ENCODE data around the gene NUDT2. TPM values are rescaled to one million over a fixed set of nuclear protein-coding genes. Genes with fewer than 3 reads are reported as not detected.
"Not testable (repeated sequence)": the region's sequence is repeated elsewhere in the genome, so short reads cannot be mapped to it uniquely, and the experiment has no call there.

The NUDT2 gene
- total RNA-seq, 4 donors from 2014 or later: 3.0 to 8.7 (median 4.8) TPM

DNA sequence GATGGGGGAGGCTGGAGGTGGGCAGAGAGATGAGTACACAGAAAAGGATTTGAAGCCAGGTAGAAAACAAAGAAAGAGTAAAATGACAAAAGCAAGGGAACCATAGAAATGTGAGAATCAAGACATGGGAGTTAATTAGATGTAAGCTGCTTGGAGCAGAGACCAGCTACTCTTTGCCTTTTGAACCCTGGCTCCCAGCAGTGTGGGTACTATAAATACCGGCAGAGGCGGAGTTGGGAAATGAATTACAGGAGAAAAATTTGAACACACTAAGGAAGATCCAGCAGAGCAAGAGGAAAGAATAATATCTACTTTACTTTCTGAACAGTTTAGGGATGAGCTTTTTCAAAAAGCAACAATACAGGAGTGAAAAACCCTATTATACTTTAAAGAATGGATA is 36.8 kb upstream of the NUDT2 start:
- intact Hi-C loops (cut with DNase I): no loop called here
- Histone ChIP-seq H3K4me3 (replicated peaks in 1 of 3) (no peak overlapping the region), H3K9me3 (no peaks in the 10 kb centered on the region), H3K27me3 (no peaks in the 10 kb centered on the region), H3K36me3 (no peaks in the 10 kb centered on the region), H3K27ac (no peak overlapping the region), H3K4me1 (no peaks in the 10 kb centered on the region)
- WGBS, 2 donors: 64 to 71% methylated on average over 2 of the region's 2 CpGs
- DNase-seq: no peak
- no peak for TF ChIP-seq POLR2A (IDR thresholded peaks at IDR 0.05)
- TF ChIP-seq, protein P1, sequence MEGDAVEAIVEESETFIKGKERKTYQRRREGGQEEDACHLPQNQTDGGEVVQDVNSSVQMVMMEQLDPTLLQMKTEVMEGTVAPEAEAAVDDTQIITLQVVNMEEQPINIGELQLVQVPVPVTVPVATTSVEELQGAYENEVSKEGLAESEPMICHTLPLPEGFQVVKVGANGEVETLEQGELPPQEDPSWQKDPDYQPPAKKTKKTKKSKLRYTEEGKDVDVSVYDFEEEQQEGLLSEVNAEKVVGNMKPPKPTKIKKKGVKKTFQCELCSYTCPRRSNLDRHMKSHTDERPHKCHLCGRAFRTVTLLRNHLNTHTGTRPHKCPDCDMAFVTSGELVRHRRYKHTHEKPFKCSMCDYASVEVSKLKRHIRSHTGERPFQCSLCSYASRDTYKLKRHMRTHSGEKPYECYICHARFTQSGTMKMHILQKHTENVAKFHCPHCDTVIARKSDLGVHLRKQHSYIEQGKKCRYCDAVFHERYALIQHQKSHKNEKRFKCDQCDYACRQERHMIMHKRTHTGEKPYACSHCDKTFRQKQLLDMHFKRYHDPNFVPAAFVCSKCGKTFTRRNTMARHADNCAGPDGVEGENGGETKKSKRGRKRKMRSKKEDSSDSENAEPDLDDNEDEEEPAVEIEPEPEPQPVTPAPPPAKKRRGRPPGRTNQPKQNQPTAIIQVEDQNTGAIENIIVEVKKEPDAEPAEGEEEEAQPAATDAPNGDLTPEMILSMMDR (IDR thresholded peaks at IDR 0.05): no peak

DNA sequence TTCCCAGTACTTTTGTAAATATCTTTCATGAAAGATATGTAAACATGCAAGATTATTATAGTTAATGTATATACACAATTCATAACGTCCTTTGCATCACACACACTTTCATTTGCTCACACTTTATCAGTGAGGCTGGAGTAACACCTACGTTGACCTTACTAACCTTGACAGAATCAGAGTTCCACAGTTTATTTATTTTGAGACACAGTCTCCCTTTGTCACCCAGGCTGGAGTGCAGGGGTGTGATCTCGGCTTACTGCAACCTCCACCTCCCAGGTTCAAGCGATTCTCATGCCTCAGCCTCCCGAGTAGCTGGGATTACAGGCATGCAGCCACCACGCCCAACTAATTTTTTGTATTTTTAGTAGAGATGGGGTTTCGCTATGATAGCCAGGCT is 28.3 kb upstream of the NUDT2 start:
- 91 to 92% methylated on average over 7 of the region's 7 CpGs for WGBS, 2 donors
- H3K9me3 ChIP-seq; intact Hi-C loops (cut with DNase I); DNase-seq; H3K27me3 ChIP-seq; H3K4me1 ChIP-seq; H3K27ac ChIP-seq; H3K36me3 ChIP-seq; H3K4me3 ChIP-seq (replicated peaks in 1 of 3): not testable (repeated sequence)

DNA sequence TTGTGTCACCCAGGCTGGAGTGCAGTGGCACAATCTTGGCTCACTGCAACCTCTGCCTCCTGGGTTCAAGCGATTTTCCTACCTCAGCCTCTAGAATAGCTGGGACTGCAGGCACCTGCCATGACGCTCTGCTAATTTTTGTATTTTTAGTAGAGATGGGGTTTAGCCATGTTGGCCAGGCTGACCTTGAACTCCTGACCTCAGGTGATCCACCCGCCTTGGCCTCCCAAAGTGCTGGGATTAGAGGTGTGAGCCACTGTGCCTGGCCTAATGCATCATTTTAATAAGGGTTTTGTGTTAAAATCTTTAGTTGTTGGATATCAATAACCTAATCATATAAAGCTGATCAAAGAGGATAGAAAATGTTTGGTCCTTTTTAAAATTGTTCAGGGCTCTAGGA is 21.1 kb upstream of the NUDT2 start:
- 100% methylated on average over 3 of the region's 3 CpGs for WGBS, 2 donors
- H3K9me3 ChIP-seq; DNase-seq; H3K36me3 ChIP-seq; H3K27ac ChIP-seq; H3K4me3 ChIP-seq (replicated peaks in 1 of 3); H3K4me1 ChIP-seq; H3K27me3 ChIP-seq; intact Hi-C loops (cut with DNase I): not testable (repeated sequence)

DNA sequence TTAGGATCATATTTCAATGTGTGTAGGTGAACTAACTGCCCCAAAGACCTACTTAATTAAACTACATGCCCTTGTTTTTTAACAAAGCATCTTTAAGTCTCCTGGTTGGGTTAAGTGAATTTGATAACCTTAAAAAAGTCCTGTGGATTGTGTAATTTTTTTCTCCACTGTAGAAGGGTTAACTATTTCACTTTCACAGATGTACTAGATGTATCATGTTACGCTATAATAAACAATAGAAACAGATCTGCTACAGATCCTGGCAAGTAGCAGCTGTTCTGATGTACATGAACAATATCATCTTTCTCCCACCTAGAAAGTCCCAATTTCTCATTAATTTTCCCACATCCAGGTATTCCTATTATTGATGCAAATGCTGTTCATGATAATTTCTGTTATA is 19.2 kb upstream of the NUDT2 start:
- no peak overlapping the region for H3K27ac ChIP-seq
- no peaks in the 10 kb centered on the region for H3K4me1 ChIP-seq
- intact Hi-C loops (cut with DNase I): no loop called here
- no peaks in the 10 kb centered on the region for H3K36me3 ChIP-seq
- no peak overlapping the region for H3K4me3 ChIP-seq (replicated peaks in 1 of 3)
- 97 to 100% methylated on average over 1 of the region's 1 CpG for WGBS, 2 donors
- no peaks in the 10 kb centered on the region for H3K27me3 ChIP-seq
- DNase-seq: no peak
- H3K9me3 ChIP-seq: no peaks in the 10 kb centered on the region
- no peak for TF ChIP-seq POLR2A (IDR thresholded peaks at IDR 0.05)
- TF ChIP-seq, protein P1 (IDR thresholded peaks at IDR 0.05): no peak

DNA sequence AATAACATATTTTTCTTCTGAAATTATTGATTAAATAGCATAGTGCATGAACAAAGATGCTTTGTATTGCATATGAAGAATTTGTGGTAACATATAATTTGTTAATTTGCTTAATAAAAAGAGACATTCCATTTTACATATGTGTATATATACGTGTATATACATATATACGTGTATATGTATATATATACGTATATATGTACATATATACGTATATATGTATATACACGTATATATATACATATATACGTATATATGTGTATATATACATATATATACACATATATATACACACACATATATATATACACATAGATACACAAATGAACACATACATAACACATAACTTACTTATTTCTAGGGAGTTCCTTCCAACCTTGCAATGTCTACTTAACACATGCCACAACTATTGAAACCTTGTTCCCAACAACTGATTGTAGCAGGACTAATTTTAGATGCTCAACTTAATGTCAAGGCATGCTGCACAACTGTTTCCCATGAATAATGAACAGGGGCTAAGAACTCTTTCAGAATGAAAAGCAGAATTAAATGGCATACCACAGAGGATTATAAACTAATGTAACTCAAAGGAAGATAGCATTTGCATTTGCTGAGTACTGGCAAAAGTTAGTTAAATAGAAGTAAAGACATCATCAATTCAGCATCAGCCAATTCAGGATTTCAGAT is 17.7 kb upstream of the NUDT2 start:
- Histone ChIP-seq H3K27me3 (no peaks in the 10 kb centered on the region), H3K36me3 (no peaks in the 10 kb centered on the region), H3K27ac (no peak overlapping the region), H3K4me3 (replicated peaks in 1 of 3) (no peak overlapping the region), H3K4me1 (no peaks in the 10 kb centered on the region), H3K9me3 (no peaks in the 10 kb centered on the region)
- no peak for DNase-seq
- intact Hi-C loops (cut with DNase I): no loop called here
- WGBS, 2 donors: 83 to 92% methylated on average over 6 of the region's 6 CpGs
- TF ChIP-seq, protein P1 (IDR thresholded peaks at IDR 0.05): no peak
- TF ChIP-seq POLR2A (IDR thresholded peaks at IDR 0.05): no peak

DNA sequence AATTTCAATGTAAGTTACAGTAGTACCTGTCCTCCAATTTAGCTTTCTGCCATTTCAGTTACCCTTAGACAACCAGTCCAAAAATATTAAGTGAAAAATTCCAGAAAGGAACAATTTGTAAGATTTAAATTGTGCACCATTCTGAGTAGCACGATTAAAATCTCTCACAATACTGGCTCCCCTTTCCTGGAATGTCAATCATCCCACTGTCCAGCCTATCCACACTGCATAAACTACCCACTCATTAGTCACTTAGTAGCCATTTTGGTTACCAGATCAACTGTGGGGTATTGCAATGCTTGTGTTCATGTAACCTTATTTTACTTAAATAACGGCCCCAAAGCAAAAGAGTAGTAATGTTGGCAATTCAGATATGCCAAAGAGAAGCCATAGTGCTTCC is 11.9 kb upstream of the NUDT2 start:
- Histone ChIP-seq H3K4me1 (no peaks in the 10 kb centered on the region), H3K27me3 (no peaks in the 10 kb centered on the region), H3K9me3 (no peaks in the 10 kb centered on the region), H3K36me3 (no peaks in the 10 kb centered on the region), H3K27ac (no peak overlapping the region), H3K4me3 (replicated peaks in 1 of 3) (no peak overlapping the region)
- whole genome bisulfite sequencing, 2 donors: 88 to 95% methylated on average over 2 of the region's 2 CpGs
- DNase-seq: no peak
- intact Hi-C loops (cut with DNase I): no loop called here
- TF ChIP-seq, protein P1 (IDR thresholded peaks at IDR 0.05): no peak
- no peak for TF ChIP-seq POLR2A (IDR thresholded peaks at IDR 0.05)

Data from thyroid gland (tissue), 4 donors.